ENCODE data around the gene NF1.

Gene NF1

GRCh38 chr17:31408586-31408985 lies 313.8 kb downstream of the NF1 start:
- no peak for DNase-seq (ENCODE audit: low read depth)

- DNase-seq (ENCODE audit: low read depth) = no peak
These were observed 317.0 kb downstream of the NF1 start for GRCh38 chr17:31411707-31412285.

- DNase-seq (ENCODE audit: low read depth) = no peak
These were observed 317.7 kb downstream of the NF1 start for GRCh38 chr17:31412511-31412910.

- no peak for DNase-seq (ENCODE audit: low read depth)
These were observed 318.5 kb downstream of the NF1 start for GRCh38 chr17:31413081-31413799.

GRCh38 chr17:31413874-31414549 lies 319.2 kb downstream of the NF1 start:
- no peak for DNase-seq (ENCODE audit: low read depth)

GRCh38 chr17:31414550-31414918 lies 319.8 kb downstream of the NF1 start:
- DNase-seq (ENCODE audit: low read depth) = no peak

- DNase-seq (ENCODE audit: low read depth) = no peak
These were observed 320.3 kb downstream of the NF1 start for GRCh38 chr17:31415004-31415454.

- DNase-seq (ENCODE audit: low read depth) = no peak
These were observed 321.1 kb downstream of the NF1 start for GRCh38 chr17:31415640-31416502.

- no peak for DNase-seq (ENCODE audit: low read depth)
These were observed 321.7 kb downstream of the NF1 start for GRCh38 chr17:31416503-31416923.

GRCh38 chr17:31417051-31417792 lies 322.4 kb downstream of the NF1 start:
- no peak for DNase-seq (ENCODE audit: low read depth)

- DNase-seq (ENCODE audit: low read depth) = no peak
These were observed 324.1 kb downstream of the NF1 start for GRCh38 chr17:31418773-31419350.

- DNase-seq (ENCODE audit: low read depth) = no peak
These were observed 327.7 kb downstream of the NF1 start for GRCh38 chr17:31422443-31422842.

GRCh38 chr17:31424944-31425281 lies 330.1 kb downstream of the NF1 start:
- no peak for DNase-seq (ENCODE audit: low read depth)

GRCh38 chr17:31425282-31426040 lies 330.7 kb downstream of the NF1 start:
- DNase-seq (ENCODE audit: low read depth) = no peak

Measured in stimulated activated CD8-positive, alpha-beta memory T cell treated with anti-CD3 and anti-CD28 coated beads, Interleukin-12 subunit alpha, Interleukin-12 subunit beta, amount 100 ng/mL, for 1 hour (primary cell).